ELF-1 (cell line): ENCODE results near the gene ITGB2.

Experiments used
- DNase-seq: peaks from one replicate; pipeline ENCODE4 v3.0.0-alpha.2; 2016; ENCODE audit warnings: low read depth, low spot score

The ITGB2 gene

GRCh38 chr21:44920694-44921604, at the start of gene ITGB2:
TSS of gene ITGB2 (minus strand) at chr21:44920899. CDS start at chr21:44910782, 10,117 bp downstream.
- DNase-seq = no peak

- DNase-seq = peak; percentile 83
These were observed 49.4 kb upstream of the ITGB2 start for GRCh38 chr21:44969931-44970755.

GRCh38 chr21:44969066-44969670, 48.5 kb upstream of the ITGB2 start:
- no peak for DNase-seq

GRCh38 chr21:44967082-44968047, 46.7 kb upstream of the ITGB2 start:
- DNase-seq = no peak

- no peak for DNase-seq
These were observed 45.7 kb upstream of the ITGB2 start for GRCh38 chr21:44966135-44967081.

GRCh38 chr21:44965251-44966022, 44.7 kb upstream of the ITGB2 start:
- DNase-seq = no peak

- no peak for DNase-seq
These were observed 43.7 kb upstream of the ITGB2 start for GRCh38 chr21:44964381-44964780.

- no peak for DNase-seq
These were observed 41.8 kb upstream of the ITGB2 start for GRCh38 chr21:44962403-44962966.

GRCh38 chr21:44960141-44961092, 39.7 kb upstream of the ITGB2 start:
- no peak for DNase-seq

- DNase-seq = no peak
These were observed 38.8 kb upstream of the ITGB2 start for GRCh38 chr21:44959376-44960091.

GRCh38 chr21:44958471-44959191, 37.9 kb upstream of the ITGB2 start:
- DNase-seq = peak; percentile 81

GRCh38 chr21:44957901-44958451, 37.3 kb upstream of the ITGB2 start:
- no peak for DNase-seq

- no peak for DNase-seq
These were observed 36.5 kb upstream of the ITGB2 start for GRCh38 chr21:44957047-44957831.

- no peak for DNase-seq
These were observed 35.8 kb upstream of the ITGB2 start for GRCh38 chr21:44956356-44957046.
